ENCODE data around the gene RPTOR.

Gene RPTOR

DNA sequence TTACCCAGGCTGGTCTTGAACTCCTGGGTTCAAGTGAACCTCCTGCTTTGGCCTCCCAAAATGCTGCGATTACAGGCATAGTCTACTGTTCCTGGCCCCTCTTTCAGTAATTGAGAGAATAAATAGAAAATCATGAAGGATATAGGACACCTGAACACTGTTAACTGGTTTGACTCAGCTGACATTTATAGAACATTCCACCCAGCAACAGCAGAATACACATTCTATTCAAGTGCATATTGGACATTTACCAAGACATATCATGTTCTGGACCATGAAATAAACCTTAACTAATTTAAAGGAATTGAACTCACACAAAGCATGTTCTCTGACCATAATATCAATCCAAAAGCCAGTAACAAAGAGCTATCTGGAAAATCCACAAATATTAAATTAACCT lies 470.5 kb downstream of the RPTOR start:
- no peak for DNase-seq (ENCODE audit: low spot score)
- TF ChIP-seq, protein P1, sequence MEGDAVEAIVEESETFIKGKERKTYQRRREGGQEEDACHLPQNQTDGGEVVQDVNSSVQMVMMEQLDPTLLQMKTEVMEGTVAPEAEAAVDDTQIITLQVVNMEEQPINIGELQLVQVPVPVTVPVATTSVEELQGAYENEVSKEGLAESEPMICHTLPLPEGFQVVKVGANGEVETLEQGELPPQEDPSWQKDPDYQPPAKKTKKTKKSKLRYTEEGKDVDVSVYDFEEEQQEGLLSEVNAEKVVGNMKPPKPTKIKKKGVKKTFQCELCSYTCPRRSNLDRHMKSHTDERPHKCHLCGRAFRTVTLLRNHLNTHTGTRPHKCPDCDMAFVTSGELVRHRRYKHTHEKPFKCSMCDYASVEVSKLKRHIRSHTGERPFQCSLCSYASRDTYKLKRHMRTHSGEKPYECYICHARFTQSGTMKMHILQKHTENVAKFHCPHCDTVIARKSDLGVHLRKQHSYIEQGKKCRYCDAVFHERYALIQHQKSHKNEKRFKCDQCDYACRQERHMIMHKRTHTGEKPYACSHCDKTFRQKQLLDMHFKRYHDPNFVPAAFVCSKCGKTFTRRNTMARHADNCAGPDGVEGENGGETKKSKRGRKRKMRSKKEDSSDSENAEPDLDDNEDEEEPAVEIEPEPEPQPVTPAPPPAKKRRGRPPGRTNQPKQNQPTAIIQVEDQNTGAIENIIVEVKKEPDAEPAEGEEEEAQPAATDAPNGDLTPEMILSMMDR (IDR thresholded peaks at IDR 0.05; ENCODE audit: extremely low read depth, insufficient read depth, missing control alignments): no peak

More for the DNA sequence above, 470.5 kb downstream of the RPTOR start:
- in situ Hi-C loops (cut with MboI; ENCODE audit: low pct_unique_long_range_greater_than_20kb, low sequenced_read_pairs, unreplicated experiment): no loop called here

All from GM13977 (cell line).